Superior temporal gyrus (tissue), 1 donor: ENCODE data around the gene LITAF.
"Not testable (repeated sequence)": the region's sequence is repeated elsewhere in the genome, so short reads cannot be mapped to it uniquely, and the experiment has no call there.

Experiments used
- DNase-seq: peaks from one replicate; pipeline ENCODE4 v3.0.0-alpha.2; 2016; ENCODE audit errors: extremely low spot score

The LITAF gene

DNA sequence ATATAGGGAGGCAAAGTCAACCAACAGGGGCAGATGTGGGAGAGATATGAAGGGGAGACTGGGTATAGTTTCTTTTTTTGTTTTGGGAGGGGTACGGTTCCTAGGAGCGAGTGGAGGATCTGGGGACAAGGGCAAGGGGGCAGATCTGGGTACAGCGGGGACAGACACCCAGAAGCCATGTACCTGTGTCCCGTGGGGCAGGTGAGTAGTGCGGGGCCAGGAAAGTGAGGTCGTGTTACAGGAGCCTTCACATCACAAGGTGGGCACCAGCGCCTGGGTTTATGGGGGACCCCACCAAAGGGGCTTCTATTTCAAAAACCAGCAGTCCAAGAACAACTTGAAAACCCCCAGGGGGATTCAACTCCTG is 11.5 kb downstream of the LITAF start:
- DNase-seq, result no peak

DNA sequence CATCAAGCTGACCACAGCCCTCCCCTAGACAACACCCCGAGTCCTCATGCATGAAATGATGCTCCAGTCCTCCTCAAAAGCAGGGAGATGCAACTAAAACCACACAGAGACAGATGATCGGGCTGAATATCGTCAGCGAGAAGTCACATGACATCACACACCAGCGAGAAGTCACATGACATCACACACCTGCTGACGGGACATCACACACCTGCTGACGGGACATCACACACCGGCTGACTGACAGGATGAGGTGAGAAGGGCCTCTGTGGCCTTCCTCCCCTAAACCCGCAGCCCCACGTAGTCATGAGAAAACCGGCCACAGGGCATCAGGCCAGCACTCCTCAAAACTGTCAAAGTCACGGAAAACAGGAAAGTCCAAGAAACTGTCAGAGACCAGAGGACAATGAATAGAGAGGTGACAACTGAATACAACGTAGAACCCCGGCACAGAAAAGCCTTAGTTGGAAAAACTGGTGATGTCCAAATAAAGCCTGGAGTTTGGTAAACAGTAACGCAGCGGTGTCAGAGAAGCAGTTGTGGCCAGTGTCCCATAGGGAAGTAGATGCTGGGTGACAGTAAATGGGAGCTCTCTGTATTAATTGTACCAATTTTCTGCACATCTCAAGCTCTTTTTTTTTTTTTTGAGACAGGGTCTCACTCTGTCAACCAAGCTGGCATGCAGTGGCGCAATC is 14.3 kb downstream of the LITAF start:
- DNase-seq, result no peak

DNA sequence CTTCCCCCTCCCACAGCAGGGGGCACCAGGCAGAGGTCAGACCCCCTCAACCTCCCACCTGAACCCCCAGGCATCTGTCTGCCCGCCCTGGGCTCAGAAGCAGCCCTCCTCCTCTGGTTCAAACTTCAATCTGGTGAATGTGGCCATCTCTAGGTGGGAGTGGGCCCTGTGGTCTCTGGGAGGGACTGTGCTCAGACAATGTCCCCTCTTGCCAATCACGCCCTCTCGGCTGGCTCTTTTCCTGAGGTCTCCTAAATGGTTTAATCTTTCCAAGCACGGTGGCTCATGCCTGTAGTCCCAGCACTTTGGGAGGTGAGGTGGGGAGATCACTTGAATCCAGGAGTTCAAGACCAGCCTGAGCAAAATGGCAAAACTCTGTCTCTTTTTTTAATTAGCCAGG is 15.2 kb downstream of the LITAF start:
- DNase-seq, result no peak

DNA sequence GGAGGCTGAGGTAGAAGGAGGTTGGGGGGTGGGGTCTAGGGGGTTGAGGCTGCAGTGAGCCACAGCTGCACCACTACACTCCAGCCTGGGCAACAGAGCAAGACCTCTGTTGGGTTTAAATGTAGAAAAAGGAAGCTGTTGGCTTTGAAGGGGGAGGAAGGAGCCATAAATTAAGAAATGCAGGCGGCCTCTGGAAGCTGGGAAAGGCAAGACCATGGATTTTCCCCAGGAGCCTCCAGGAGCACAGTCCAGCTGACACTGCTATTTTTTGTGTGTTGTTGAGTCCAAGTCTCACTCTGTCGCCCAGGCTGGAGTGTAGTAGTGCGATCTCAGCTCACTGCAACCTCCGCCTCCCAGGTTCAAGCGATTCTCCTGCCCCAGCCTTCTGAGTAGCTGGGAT is 15.9 kb downstream of the LITAF start:
- DNase-seq, result no peak

DNA sequence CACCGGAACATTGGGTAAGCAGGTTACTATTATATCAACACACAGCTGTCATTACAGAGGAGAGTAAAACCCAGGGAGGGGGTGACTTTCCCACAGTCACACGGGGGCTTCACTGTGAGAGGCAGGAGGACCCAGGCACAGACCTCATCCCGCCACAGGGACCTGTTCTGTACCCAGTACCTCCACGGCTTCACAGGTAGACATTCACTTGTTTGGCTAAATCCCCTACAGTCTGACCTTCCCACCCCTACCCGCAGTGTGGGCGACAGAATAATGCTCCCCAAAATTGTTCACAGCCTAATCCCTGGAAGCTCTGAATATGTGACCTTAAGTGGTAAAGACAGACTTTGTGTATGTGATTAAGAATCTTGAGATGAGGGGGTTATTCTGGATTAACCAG is 16.5 kb downstream of the LITAF start:
- no peak for DNase-seq

DNA sequence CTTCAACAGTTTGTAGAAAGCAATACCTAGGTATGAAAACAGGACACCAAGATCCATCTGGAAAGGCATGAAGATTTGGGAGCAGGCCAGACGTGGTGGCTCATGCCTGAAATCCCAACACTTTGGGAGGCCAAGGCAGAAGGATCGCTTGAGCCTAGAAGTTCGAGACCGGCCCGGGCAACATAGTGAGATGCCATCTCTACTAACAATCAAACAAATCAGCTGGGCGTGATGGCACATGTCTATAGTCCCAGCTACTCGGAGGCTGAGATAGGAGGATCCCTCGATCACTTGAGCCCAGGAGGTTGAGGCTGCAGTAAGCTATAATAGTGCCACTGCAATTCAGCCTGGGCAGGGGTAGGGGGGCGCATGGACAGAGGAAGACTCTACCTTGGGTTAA is 20.3 kb downstream of the LITAF start:
- no peak for DNase-seq

DNA sequence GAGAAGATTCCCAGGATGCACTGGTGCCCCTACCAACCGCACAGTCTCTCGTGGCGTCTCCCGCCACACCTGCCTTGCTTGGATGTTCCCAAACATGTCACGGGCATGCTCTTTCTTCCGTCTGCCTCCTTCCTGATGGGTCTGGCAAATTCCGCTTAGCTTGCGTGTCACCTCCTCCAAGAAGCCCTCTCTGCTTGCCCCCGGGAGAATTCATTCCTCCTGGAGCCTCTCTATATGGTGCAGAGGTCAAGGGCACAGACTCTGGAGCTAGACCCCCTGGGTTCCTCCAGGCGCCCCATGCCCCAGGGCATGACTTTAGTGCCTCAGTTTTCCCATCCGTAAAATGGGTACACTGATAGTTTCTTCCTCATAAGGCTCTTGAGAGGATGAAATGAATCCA is 21.1 kb downstream of the LITAF start:
- no peak for DNase-seq

DNA sequence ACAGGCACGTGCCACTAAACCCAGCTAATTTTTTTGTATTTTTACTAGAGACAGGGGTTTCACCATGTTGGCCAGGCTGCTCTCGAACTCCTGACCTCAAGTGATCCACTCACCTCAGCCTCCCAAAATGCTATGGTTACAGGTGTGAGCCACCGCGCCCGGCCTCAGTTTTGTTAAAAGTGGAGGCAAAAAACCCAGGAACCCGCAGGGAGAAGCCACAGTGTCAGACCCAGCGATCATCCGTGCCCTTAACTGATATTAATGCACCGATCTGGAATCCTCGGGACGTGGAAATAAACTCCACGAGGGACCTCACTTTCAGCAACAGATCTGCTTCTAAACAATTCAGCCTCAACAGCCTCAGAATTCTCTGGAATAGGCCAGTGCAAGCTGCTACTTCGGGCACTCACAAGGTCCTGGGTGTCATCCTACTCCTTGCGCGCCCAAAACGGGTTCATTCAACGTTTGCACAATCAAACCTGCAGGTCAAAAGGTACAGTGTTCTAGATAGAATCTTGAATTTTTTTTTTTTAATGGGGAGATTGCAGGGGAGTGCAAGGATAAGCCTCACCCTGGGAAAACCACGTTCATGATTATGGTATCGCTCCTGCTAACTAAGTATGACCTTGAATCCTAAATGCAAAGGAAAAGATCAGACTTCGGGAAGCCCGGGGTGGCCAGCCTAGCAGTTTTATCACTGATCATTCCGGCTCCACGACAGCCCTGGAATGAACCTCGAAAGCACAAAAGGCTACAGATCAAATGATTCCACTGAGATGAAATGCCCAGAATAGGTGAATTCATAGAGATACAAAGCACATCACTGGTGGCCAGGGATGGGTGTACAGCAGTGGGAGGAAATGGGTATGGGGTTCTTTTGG is 22.4 kb downstream of the LITAF start:
- no peak for DNase-seq

DNA sequence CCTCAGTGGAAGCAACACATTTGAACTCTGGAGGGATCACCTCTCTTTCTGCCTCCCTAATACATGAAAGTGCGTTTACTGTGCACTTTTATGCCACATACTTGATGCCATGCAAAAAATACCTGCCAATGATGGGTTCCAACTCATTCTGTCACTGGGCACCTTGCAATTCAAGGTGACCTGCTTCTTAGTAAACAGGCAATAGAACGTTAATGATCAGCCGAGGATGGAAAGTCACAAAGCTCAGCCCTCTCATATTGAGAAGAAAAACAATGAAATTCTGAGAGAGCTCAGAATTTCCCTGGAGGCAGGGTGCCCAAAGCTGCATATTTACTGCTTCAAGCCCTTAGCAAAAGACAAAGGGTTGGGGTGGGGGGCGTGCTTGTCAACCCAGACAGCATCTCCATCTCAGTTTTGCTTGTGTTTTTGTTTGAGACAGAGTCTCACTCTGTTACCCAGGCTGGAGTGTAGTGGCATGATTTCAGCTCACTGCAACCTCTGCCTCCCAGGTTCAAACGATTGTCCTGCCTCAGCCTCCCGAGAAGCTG is 23.2 kb downstream of the LITAF start:
- no peak for DNase-seq

DNA sequence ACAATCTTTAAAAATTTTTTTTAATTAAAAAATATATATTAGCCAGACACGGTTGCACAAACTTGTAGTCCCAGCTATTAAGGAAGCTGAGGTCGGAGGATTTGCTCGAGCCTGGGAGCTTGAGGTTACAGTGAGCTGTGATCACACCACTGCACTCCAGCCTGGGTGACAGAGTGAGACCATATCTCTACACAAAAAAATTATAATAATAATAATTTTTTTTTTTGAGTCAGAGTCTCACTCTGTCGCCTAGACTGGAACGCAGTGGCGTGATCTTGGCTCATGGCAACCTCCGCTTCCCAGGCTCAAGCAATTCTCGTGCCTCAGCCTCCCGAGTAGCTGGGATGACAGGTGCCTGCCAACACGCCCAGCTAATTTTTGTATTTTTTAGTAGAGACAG is 23.8 kb downstream of the LITAF start:
- DNase-seq, result no peak

DNA sequence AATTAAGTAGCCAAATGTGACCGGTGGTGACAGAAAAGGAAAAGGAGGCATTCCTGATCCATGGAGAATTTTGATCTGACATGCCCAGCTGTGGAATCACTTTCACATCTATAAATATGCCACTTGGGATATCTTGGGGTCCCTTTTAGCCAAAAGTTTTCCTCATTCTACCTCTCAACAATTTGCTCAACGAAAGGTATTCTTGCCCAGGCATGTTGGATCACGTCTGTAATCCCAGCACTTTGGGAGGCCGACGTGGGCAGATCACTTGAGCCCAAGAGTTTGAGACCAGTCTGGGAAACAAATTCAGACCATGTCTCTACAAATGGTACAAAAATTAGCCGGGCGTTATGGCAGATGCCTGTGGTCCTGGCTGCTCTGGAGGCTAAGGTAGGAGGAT is 24.3 kb downstream of the LITAF start:
- DNase-seq, result no peak

DNA sequence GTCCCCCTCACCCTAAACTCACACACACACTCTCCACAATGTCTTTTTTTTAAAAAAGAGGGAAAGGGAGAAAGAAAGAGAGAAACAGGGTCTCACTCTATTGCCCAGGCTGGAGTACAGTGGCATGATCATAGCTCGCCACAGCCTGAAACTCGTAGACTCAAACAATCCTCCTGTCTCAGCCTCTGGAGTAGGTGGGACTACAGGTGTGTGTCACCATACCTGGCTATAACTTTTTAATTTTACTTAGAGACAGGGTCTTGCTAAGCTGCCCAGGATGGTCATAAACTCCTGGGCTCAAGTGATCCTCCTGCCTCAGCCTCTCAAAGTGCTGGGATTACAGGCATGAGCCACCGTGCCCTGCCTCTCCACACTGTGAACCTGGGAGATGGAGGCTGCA is 24.9 kb downstream of the LITAF start:
- DNase-seq, result no peak

DNA sequence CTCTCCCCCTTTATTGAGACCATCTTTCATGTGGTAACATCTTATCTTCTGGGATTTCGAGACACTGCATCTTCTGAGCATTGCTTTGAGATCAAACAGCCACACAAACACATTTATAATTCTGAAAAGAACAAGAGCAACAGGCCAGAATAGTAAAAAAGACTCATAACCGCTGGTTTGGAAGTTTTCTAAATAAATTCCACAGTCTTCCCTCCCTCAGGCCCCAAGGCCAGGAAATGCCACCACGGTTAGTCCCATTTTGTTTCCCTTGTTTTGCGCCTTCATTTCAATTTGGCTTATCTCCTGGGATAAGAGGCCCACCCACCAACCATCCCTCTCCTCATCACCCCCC is 25.3 kb downstream of the LITAF start:
- DNase-seq, result no peak

DNA sequence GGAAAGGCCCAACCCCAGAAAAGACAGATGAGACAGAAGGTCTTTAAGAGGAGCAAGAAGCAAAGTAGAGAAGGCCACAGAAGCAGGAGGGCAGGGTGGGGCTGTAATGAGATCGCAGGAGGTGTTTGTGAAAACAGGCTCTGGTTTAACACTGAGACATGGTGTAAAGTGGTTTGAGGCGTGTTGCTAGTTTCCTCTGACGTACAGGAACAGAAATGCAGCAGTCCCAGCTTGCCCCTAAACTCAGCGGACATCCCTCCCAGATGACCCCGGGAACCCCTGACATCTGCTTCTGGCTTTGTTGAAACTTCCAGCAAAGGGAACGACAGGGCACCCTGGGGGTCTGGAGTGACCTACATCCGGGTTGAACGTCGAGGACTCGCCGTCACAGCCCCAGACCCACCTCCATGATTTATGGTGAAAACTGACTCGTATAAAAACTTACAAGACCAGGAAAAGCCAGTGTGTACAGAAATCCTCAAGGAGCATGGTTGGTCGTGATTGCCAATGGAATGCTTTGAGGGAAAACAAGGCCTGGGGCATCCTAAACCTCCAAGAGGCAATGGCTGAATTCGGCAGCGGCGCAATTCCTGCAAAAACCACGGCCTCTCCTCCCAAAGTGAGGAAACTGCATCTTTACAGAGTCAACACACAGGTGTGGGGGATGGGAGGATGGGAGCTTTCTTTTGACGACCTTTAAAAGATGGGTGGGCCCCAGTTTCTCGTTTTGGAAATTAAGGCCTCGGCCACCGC is 25.8 kb downstream of the LITAF start:
- no peak for DNase-seq

DNA sequence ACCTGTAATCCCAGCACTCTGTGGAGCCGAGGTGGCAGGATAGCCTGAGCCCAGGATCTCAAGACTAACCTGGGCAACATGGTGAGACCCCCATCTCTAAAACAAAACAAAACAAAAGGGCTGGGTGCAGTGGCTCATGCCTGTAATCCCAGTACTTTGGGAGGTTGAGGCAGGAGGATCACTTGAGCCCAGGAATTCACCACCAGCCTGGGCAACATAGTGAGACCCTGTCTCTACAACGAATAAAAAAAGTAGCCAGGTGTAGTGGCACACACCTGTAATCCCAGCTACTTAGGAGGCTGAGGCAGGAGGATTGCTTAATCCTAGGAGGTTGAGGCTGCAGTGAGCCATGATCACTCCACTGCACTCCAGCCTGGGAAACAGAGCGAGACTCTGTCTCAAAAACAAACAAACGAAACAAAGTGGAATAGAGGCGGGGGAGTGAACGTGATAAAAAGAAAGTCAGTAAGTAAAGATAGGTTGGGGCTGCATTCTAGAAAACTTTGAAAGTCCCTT is 28.4 kb downstream of the LITAF start:
- not testable (repeated sequence) for DNase-seq

DNA sequence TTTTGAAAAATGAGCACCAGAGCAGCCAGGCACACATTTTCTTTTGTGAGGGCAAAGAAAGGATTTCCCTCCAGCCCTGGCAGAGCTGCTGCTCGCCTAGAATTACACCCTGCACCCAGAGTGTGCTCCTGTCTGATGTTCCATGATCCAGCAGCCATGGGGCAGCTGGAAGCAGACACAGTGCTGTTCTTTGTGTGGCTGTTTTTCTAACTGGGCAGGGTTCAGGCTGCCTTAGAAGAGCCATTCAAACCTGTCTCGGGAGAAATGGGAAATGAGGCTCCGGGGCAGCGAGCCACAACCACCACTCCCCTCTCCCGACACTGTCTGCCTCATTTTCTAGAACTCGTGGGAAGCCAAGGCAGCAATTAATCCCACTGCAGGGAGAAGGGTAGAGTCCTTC is 28.9 kb downstream of the LITAF start:
- peak; percentile 92 for DNase-seq

DNA sequence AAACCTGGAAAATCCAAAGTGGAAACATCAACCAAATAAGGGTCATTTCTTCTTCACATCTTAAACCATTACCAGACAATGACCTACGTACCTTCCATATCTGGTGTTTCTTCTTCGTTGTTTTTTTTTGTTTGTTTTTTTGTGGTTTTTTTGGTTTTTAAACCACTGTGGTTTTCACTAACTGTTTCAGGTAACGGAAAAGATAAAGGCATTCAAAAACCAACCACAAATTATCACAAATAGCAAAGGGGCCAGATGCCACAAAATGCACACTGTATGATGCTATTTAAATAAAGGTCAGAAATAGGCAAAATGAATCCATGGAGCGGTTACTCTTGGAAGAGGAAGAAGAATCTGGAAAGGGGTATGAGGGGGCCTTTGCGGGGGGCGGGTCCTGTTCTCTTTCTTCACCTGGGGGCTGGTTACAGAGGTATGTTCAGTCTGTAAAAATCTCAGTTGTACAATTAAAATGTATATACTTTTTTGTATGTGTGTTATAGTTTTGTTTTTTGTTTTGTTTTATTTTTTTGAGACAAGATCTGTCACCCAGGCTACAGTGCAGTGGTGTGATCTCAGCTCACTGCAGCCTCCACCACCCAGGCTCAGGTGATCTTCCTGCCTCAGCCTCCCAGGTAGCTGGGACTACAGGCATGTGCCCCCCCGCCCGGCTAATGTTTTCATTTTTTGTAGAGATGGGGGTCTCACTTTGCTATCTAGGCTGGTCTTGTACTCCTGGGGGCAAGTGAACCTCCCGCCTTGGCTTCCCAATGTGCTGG is 29.6 kb downstream of the LITAF start:
- no peak for DNase-seq

DNA sequence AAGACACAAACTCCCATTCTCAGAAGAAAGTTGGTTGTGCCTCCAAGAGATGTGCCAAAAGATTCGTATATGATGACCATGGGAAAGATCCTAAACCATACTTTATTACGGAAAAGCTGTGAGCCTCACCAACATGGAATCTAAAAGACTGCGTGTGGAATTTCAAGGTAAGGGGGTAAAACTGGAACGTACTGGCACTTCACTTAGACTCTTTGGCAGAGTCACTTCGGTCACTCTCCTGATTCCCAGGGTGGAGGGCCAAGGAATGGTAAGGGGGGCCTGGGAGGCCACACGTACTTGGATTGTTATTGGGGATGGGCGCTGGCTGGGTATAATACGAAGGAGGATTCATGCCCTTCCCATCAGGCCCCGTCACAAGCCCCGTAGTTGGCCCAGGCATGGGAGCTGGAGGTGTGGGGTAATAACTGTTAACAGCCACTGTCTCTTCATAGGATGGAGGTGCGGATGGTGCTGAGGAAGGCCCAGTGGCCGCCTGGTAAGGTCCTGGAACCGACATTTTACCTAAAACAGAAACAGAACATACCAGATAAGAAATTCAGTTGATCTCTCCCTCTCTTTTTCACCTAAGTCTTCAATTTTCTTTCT is 30.4 kb downstream of the LITAF start:
- no peak for DNase-seq

DNA sequence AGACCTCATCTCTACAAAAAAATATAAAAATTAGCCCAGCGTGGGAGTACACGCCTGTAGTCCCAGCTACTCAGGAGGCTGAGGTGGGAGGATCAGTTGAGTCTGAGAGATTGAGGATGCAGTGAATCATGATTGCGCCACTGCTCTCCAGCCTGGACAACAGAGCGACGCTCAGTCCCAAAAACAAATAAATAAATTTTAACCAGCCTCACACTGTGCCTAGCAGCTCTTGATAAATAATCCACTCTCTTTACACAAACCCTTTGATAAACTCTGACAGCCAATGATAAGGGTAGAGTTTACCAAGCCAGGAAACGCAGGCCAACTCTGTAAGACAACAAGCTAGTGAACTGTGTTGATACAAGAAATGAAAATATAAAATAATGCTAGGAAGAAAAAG is 32.7 kb downstream of the LITAF start:
- no peak for DNase-seq

DNA sequence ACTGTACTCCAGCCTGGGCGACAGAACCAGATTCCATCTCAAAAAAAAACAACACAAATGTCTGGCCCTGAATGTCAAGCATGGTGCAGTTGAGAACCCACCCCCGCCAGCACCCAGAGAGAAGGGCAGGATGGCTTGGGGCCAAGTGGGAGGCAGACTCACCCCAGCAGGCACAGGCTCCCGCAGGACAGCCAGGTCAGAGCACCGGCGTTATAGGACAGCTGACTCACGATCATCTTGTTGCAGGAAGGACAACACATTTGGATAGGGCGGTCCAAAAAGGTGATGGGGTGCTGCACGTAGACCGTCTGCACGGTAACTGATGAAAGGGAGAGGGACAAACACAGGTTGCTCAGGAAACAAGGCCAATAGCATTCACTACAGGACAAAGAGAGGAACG is 33.3 kb downstream of the LITAF start:
- DNase-seq, result no peak

DNA sequence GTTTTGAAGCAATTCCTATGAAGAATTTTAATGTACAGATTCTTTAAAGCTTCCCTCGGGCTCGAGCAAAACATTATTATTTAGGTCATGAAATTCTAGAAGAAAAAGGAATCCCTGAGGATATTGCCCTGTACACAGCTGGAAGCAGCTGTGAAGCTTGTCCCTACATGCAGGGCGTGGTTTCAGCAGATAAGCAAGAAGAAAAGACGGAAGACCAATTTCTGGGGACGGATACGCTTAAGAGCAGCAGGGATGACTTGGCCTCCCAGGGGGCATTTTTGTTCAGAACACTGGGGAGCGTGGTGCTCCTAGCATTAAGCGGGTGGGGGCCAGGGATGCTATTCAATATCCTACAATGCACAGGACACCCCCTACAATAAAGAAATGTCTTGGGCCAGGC is 34.3 kb downstream of the LITAF start:
- DNase-seq, result no peak
